GM12878 (cell line): ENCODE data around the gene GLB1L. TPM values are rescaled to one million over a fixed set of nuclear protein-coding genes. Genes with fewer than 3 reads are reported as not detected.

Experiments used
- ASH2L ChIP-seq: fragments of 300-600, 200-600 bp; sonication (generic); IDR thresholded peaks from 2 replicates; pipeline ENCODE4 v1.6.1; 2017; ENCODE audit warnings: low read depth, mild to moderate bottlenecking, borderline replicate concordance
- CEBPB ChIP-seq, 2 experiments: fragments of 150-350 bp in 1 of 2; IDR thresholded peaks; 2 replicates each; pipeline ENCODE4 v1.6.1; 2012 to 2014; ENCODE audit warnings: low read depth in 2 of 2, low read length in 2 of 2, borderline replicate concordance in 1 of 2, inconsistent platforms in 1 of 2
- CEBPZ ChIP-seq: fragments of 150-350 bp; IDR thresholded peaks from 2 replicates; pipeline ENCODE4 v1.6.1; 2016; ENCODE audit warnings: low read depth, low read length
- DPF2 ChIP-seq: fragments of 450-650 bp; IDR thresholded peaks from 2 replicates; pipeline ENCODE4 v1.6.1; 2017; ENCODE audit warnings: mild to moderate bottlenecking
- FOXK2 ChIP-seq: fragments of 450-650 bp; IDR thresholded peaks from 2 replicates; pipeline ENCODE4 v1.6.1; 2017; ENCODE audit warnings: mild to moderate bottlenecking, moderate library complexity
- IKZF1 ChIP-seq: fragments of 450-650 bp; conservative IDR thresholded peaks from 2 replicates; pipeline ENCODE4 v1.6.1; 2017; ENCODE audit warnings: antibody characterized with exemption, mild to moderate bottlenecking
- JUNB ChIP-seq: IDR thresholded peaks from 2 replicates; pipeline ENCODE4 v1.6.1; 2016; ENCODE audit warnings: antibody characterized with exemption, mild to moderate bottlenecking
- KLF5 ChIP-seq: fragments of 450-650 bp; IDR thresholded peaks from 2 replicates; pipeline ENCODE4 v1.6.1; 2014; ENCODE audit warnings: mild to moderate bottlenecking; ENCODE audit not compliant: partially characterized antibody
- NRF1 ChIP-seq: conservative IDR thresholded peaks from 2 replicates; pipeline ENCODE4 v1.6.1; 2011; ENCODE audit warnings: mild to moderate bottlenecking, low read depth, low read length, improper control_type of control experiment
- PML ChIP-seq: IDR thresholded peaks from 2 replicates; pipeline ENCODE4 v1.6.1; 2012; ENCODE audit warnings: low read length, inconsistent platforms
- RAD51 ChIP-seq: fragments of 450-650 bp; IDR thresholded peaks from 2 replicates; pipeline ENCODE4 v1.6.1; 2016; ENCODE audit warnings: moderate library complexity, mild to moderate bottlenecking, inconsistent platforms
- SMAD5 ChIP-seq: IDR thresholded peaks from 2 replicates; pipeline ENCODE4 v1.6.1; 2016; ENCODE audit warnings: antibody characterized with exemption, low read depth
- YY1 ChIP-seq: IDR thresholded peaks from 2 replicates; pipeline ENCODE4 v1.6.1; 2011; ENCODE audit warnings: low read depth, mild to moderate bottlenecking, low read length
- ZBED1 ChIP-seq: IDR thresholded peaks from 2 replicates; pipeline ENCODE4 v1.6.1; 2016; ENCODE audit warnings: borderline replicate concordance
- ZBTB11 ChIP-seq: fragments of 450-650 bp; formaldehyde crosslinking; IDR thresholded peaks from 2 replicates; pipeline ENCODE4 v1.5.0; 2022; ENCODE audit warnings: mild to moderate bottlenecking, missing genetic modification characterization
- ZNF274 ChIP-seq: IDR thresholded peaks from one replicate; pipeline ENCODE4 v1.8.0; 2011; ENCODE audit not compliant: insufficient read length, insufficient read depth
- polyA plus RNA-seq, 11 experiments: library from polyadenylated mRNA; depleted of rRNA in 4 of 11; unstranded in 6 of 11; stranded (reverse) in 5 of 11; fragments of >200 nt; fragmentation: Nextera tagmentation in 4 of 11; fragmentation: Illumina TruSeq in 1 of 11; extraction: Ambion mirVana in 4 of 11; extraction: Trizol in 1 of 11; gene quantifications; 1 replicate in 1 of 11; 2 replicates in 10 of 11; pipeline versions ENCODE4 v1.2.1 to v1.2.3, GENCODE V29; 2011 to 2016; ENCODE audit warnings: inconsistent platforms in 2 of 11, missing spikeins in 2 of 11, low read depth in 1 of 11
- total RNA-seq, 4 experiments: library from RNA; depleted of rRNA in 3 of 4; stranded (reverse); fragments of >200 nt in 3 of 4; fragmentation: Illumina TruSeq in 1 of 4; extraction: Trizol in 1 of 4; gene quantifications; 2 replicates each; pipeline versions ENCODE4 v1.2.1 to v1.2.3, GENCODE V29; 2013 to 2021
- TF ChIP-seq, protein P1 (sequence below): IDR thresholded peaks from 2 replicates; pipeline ENCODE4 v1.6.1; 2012; ENCODE audit warnings: low read depth, low read length, improper control_type of control experiment

The GLB1L gene
- total and polyA plus RNA-seq, 10 of the 15 experiments (the other 5 are each of a cell fraction or from before 2014, with no cell fraction given), result 0.29 to 4.6 (median 2.7) TPM

GRCh38 chr2:219245148-219245898 is at the start of gene GLB1L, which contains the start of gene STK16 (continued):
- TF ChIP-seq ZBTB11 (CRISPR knock-in tag), result no peak
- peak; percentile 36; the same call in 1 of the 2 replicates for TF ChIP-seq DPF2
- no peak for TF ChIP-seq ZBED1
- TF ChIP-seq IKZF1, result peak; percentile 61
- no peak for TF ChIP-seq FOXK2
- no peak for TF ChIP-seq ASH2L
- TF ChIP-seq CEBPZ, result no peak
- TF ChIP-seq RAD51, result no peak
- TF ChIP-seq KLF5, result no peak
- no peak for TF ChIP-seq CEBPB (IDR thresholded peaks at IDR 0.05; ENCODE audit: borderline replicate concordance in 1 of 2, low read depth in 2 of 2, low read length in 2 of 2)
- peak; percentile 67; the same call in 1 of the 2 replicates for TF ChIP-seq SMAD5
- TF ChIP-seq, protein P1, sequence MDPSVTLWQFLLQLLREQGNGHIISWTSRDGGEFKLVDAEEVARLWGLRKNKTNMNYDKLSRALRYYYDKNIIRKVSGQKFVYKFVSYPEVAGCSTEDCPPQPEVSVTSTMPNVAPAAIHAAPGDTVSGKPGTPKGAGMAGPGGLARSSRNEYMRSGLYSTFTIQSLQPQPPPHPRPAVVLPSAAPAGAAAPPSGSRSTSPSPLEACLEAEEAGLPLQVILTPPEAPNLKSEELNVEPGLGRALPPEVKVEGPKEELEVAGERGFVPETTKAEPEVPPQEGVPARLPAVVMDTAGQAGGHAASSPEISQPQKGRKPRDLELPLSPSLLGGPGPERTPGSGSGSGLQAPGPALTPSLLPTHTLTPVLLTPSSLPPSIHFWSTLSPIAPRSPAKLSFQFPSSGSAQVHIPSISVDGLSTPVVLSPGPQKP, result peak; percentile 94
- no peak for TF ChIP-seq NRF1
- peak; percentile 39; the same call in 1 of the 2 replicates for TF ChIP-seq YY1
- no peak for TF ChIP-seq ZNF274
- TF ChIP-seq JUNB, result no peak
- 0 out of 2 replicates have a peak, but pooled peaks have one; percentile 60 for TF ChIP-seq PML
